Esophagus squamous epithelium (tissue), 5 donors: ENCODE data around the gene RNF111. TPM values are rescaled to one million over a fixed set of nuclear protein-coding genes. Genes with fewer than 3 reads are reported as not detected.

Experiments used
- DNase-seq: peaks from one replicate; lab custom pipeline; 2025; lab: John Stamatoyannopoulos, UW
- H3K27ac ChIP-seq, 4 donors: fragments of 200-600 bp; sonication (generic); one replicate each; pipeline ENCODE4 v1.5.1; 2016 to 2019; ENCODE audit warnings: mild to moderate bottlenecking in 1 of 4
- H3K27me3 ChIP-seq, 4 donors: fragments of 200-600 bp; sonication (generic); 1 replicate in 3 of 4; 2 replicates in 1 of 4; pipeline versions ENCODE4 v1.5.1 to v1.6.0; 2017 to 2021; ENCODE audit warnings: antibody characterized with exemption in 1 of 4
- H3K36me3 ChIP-seq, 3 donors: fragments of 200-600 bp; sonication (generic); one replicate each; pipeline ENCODE4 v1.5.1; 2016 to 2019
- H3K4me1 ChIP-seq, 3 donors: fragments of 200-600 bp; sonication (generic); one replicate each; pipeline ENCODE4 v1.5.1; 2017 to 2019
- H3K4me3 ChIP-seq, 4 donors: fragments of 200-600 bp; sonication (generic); 1 replicate in 3 of 4; 2 replicates in 1 of 4; pipeline ENCODE4 v1.5.1; 2016 to 2019; ENCODE audit warnings: mild to moderate bottlenecking in 2 of 4, moderate library complexity in 1 of 4
- H3K9me3 ChIP-seq, 3 donors: fragments of 200-600 bp; sonication (generic); one replicate each; pipeline ENCODE4 v1.5.1; 2016 to 2019
- POLR2A ChIP-seq, 4 donors: fragments of 450-650 bp; IDR thresholded peaks; one replicate each; pipeline ENCODE4 v1.6.1; 2017; ENCODE audit warnings: antibody characterized with exemption in 4 of 4, mild to moderate bottlenecking in 4 of 4, moderate library complexity in 3 of 4
- WGBS, 2 donors: methylation state at CpG; one replicate each; pipeline ENCODE4 v1.1.5; 2018; 5-methylcytosine and 5-hydroxymethylcytosine counted together
- intact Hi-C: fragments of 100-400 bp; cut with DNase I; formaldehyde crosslinking; loops from one replicate; pipeline ENCODE4 v1.15.0; 2022
- total RNA-seq, 4 donors: library from RNA; depleted of rRNA; stranded (reverse); fragments of >200 nt; gene quantifications; one replicate each; pipeline ENCODE4 v1.1.0, GENCODE V29; 2016
- TF ChIP-seq, protein P1 (sequence below), 6 experiments: fragments of 450-650 bp in 4 of 6; fragments of 200-600 bp in 2 of 6; sonication (generic) in 2 of 6; IDR thresholded peaks; one replicate each; pipeline ENCODE4 v1.5.1; 2016 to 2019; ENCODE audit warnings: antibody characterized with exemption in 6 of 6, mild to moderate bottlenecking in 4 of 6, moderate library complexity in 4 of 6
- donor health status: DM: yes; HTN: yes; CAD: no.

The RNF111 gene
- total RNA-seq, 4 donors from 2014 or later = 15.2 to 19.6 (median 16.5) TPM

DNA sequence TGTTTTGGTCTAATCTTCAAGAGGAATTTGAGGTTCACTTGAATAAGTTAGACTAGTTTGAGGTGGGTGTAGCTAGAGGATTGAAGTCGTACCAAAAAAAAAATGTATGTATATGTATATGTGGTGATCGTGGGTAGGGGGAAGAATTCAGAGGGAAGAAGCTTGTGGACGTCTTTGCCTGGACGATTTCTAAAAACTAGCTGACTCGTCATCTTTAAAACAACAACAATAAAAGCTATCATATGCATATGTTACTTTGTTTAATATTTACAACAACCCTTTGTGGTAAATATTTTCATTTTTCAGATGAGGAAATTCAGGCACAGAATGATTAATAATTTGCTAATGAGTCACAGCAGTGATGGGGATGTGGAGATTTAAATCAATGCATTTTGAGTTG lies 18.1 kb downstream of the RNF111 start:
- WGBS, 2 donors = 76 to 82% methylated on average over 5 of the region's 5 CpGs
- DNase-seq = no peak
- Histone ChIP-seq H3K4me3 (no peak overlapping the region), H3K4me1 (peaks cover 0 to 13% (median 0%) of the 10 kb centered on the region in 3 donors), H3K9me3 (no peaks in the 10 kb centered on the region), H3K36me3 (peaks cover 0 to 35% (median 0%) of the 10 kb centered on the region in 3 donors), H3K27me3 (no peaks in the 10 kb centered on the region), H3K27ac (no peak overlapping the region)
- intact Hi-C loops = no loop called here
- no peak for TF ChIP-seq POLR2A (IDR thresholded peaks at IDR 0.05)
- TF ChIP-seq, protein P1, sequence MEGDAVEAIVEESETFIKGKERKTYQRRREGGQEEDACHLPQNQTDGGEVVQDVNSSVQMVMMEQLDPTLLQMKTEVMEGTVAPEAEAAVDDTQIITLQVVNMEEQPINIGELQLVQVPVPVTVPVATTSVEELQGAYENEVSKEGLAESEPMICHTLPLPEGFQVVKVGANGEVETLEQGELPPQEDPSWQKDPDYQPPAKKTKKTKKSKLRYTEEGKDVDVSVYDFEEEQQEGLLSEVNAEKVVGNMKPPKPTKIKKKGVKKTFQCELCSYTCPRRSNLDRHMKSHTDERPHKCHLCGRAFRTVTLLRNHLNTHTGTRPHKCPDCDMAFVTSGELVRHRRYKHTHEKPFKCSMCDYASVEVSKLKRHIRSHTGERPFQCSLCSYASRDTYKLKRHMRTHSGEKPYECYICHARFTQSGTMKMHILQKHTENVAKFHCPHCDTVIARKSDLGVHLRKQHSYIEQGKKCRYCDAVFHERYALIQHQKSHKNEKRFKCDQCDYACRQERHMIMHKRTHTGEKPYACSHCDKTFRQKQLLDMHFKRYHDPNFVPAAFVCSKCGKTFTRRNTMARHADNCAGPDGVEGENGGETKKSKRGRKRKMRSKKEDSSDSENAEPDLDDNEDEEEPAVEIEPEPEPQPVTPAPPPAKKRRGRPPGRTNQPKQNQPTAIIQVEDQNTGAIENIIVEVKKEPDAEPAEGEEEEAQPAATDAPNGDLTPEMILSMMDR (IDR thresholded peaks at IDR 0.05) = no peak

DNA sequence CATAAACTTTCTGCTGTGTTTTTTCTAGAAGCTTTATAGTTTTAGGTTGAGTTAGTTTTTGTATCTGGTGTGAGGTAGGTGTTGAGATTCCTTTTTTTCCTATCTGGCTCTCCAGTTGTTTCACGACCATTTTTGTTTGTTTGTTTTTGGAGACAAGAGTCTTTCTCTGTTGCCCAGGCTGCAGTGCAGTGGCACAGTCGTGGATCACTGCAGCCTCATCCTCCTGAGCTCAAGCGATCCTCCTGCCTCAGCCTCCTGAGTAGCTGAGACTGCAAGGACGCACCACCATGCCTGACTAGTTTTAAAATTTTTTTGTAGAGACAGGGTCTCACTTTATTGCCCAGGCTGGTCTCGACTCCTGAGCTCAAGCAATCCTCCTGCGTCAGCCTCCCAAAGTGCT lies 20.6 kb downstream of the RNF111 start:
- TF ChIP-seq POLR2A (IDR thresholded peaks at IDR 0.05) = no peak
- TF ChIP-seq, protein P1 (IDR thresholded peaks at IDR 0.05) = no peak

DNA sequence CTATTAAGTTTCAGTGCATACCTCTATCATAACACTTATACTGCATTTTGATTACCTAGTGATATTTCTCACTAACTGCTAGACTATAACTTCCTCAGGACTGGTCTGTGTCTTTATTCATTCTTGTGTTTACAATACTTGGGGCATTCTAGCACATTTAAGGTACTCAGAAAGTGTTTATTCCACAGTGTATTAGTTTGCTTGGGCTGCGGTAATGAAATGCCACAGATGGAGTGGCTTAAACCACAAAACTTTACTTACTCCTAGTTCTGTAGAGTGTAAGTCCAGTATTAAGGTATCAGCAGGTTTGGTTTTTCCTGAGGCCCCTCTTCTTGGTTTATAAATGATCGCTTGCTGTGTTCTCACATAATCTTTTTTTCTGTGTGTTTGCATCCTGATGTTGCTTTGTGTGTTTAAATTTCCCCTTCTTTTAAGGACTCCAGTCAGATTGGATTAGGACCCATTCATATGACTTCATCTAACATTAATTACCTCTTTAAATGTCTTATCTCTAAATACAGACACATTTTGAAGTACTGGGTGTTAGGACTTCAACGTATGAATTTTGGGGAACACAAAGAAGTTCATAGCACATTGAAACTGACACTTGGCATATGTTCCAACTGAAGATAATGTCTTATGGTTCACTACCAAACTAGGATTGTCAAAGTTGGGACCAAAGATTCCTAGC lies 23.9 kb downstream of the RNF111 start:
- Histone ChIP-seq H3K4me3 (no peak overlapping the region), H3K9me3 (no peaks in the 10 kb centered on the region), H3K4me1 (peaks cover 0 to 5% (median 0%) of the 10 kb centered on the region in 3 donors), H3K27ac (no peak overlapping the region), H3K27me3 (no peaks in the 10 kb centered on the region), H3K36me3 (peaks cover 0 to 22% (median 0%) of the 10 kb centered on the region in 3 donors)
- TF ChIP-seq POLR2A (IDR thresholded peaks at IDR 0.05) = no peak
- TF ChIP-seq, protein P1 (IDR thresholded peaks at IDR 0.05) = no peak
- DNase-seq = no peak
- 70 to 76% methylated on average over 3 of the region's 3 CpGs for WGBS, 2 donors
- intact Hi-C loops = no loop called here

More for the DNA sequence above, 20.6 kb downstream of the RNF111 start:
- Histone ChIP-seq H3K9me3 (no peaks in the 10 kb centered on the region), H3K36me3 (peaks cover 0 to 35% (median 0%) of the 10 kb centered on the region in 3 donors), H3K27me3 (no peaks in the 10 kb centered on the region), H3K4me1 (peaks cover 0 to 3% (median 0%) of the 10 kb centered on the region in 3 donors), H3K27ac (no peak overlapping the region), H3K4me3 (no peak overlapping the region)
- 80 to 90% methylated on average over 6 of the region's 6 CpGs for WGBS, 2 donors
- no peak for DNase-seq
- intact Hi-C loops = no loop called here

DNA sequence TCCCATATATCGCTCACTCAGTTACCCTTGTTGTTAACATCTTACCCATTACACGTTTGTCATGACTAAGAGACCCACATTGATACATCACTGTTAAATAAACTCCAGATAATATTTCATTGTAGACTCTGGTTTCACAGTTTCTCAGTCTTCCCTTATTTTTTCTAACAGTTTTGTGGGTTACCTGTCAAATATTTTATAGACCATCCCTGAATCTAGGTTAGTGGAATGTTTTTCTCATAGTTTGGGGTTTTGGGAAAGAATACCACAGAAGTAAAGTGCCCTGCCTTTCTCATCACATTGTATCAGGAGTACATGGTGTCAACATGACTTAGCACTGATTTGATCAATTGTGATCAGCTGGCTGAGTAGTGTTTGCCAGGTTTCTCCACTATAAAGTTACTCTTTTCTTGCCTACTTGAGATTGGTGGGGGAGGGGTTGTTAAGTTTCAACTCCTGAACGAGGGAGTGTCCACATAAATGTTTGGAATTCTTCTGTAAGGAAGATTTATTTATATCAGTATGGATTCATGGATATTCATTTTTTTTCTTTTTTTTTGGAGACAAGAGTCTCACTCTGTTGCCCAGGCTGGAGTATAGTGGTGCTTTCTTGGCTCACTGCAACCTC lies 25.9 kb downstream of the RNF111 start:
- Histone ChIP-seq H3K4me1 (peaks cover 0 to 5% (median 0%) of the 10 kb centered on the region in 3 donors), H3K9me3 (no peaks in the 10 kb centered on the region), H3K4me3 (no peak overlapping the region), H3K27ac (no peak overlapping the region), H3K36me3 (peaks cover 0 to 14% (median 0%) of the 10 kb centered on the region in 3 donors), H3K27me3 (no peaks in the 10 kb centered on the region)
- intact Hi-C loops = no loop called here
- TF ChIP-seq, protein P1 (IDR thresholded peaks at IDR 0.05) = no peak
- no peak for TF ChIP-seq POLR2A (IDR thresholded peaks at IDR 0.05)
- no peak for DNase-seq
- 80% methylated on average over 3 of the region's 3 CpGs for WGBS, 2 donors

DNA sequence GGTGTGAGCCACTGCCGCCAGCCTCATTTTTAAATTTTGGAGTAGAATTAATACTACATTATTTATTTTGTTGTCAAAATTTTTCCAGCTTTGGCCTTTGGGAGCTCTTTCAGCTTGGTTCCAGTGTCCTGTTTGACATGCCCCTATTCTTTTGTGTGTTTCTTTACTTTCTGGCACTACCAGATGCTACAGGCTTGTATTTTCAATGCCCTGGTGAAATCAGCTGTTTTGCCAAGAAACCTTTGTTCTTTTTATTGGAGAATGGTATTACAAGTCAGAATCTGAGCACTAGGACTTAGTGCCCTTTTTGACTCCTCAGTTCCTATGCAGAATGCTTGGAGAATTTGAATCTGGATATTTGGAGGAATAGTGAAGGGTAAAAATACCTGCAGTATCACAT lies 26.6 kb downstream of the RNF111 start:
- Histone ChIP-seq H3K27me3 (no peaks in the 10 kb centered on the region), H3K4me1 (peaks cover 0 to 5% (median 0%) of the 10 kb centered on the region in 3 donors), H3K4me3 (no peak overlapping the region), H3K9me3 (no peaks in the 10 kb centered on the region), H3K27ac (no peak overlapping the region), H3K36me3 (peaks cover 0 to 14% (median 0%) of the 10 kb centered on the region in 3 donors)
- WGBS, 2 donors = 81 to 85% methylated on average over 1 of the region's 1 CpG
- TF ChIP-seq, protein P1 (IDR thresholded peaks at IDR 0.05) = no peak
- TF ChIP-seq POLR2A (IDR thresholded peaks at IDR 0.05) = no peak
- no peak for DNase-seq
- intact Hi-C loops = no loop called here
